ENCODE data around the gene ADGRG3.

- TF ChIP-seq POLR2A (IDR thresholded peaks at IDR 0.05; ENCODE audit: low read depth, low read length) = no peak
- no peak for TF ChIP-seq POLR2AphosphoS5 (IDR thresholded peaks at IDR 0.05; ENCODE audit: low read depth, low read length)
- TF ChIP-seq TAF1 (IDR thresholded peaks at IDR 0.05; ENCODE audit: low read depth, low read length) = no peak
These were observed 25.7 kb upstream of the ADGRG3 start for GRCh38 chr16:57642160-57643135.

Data from GM12891 (cell line).